T-helper 2 cell (primary cell): ENCODE data around the gene DLGAP1.
"Not testable (repeated sequence)": the region's sequence is repeated elsewhere in the genome, so short reads cannot be mapped to it uniquely, and the experiment has no call there.

Source experiments
- DNase-seq, 5 experiments: peaks; one replicate each; pipeline versions ENCODE4 v3.0.0 to v3.0.0-alpha.2; 2012 to 2022

DLGAP1 gene

GRCh38 chr18:4384932-4385331, 70.2 kb downstream of the DLGAP1 start:
- no peak for DNase-seq

GRCh38 chr18:4374564-4374963, 80.5 kb downstream of the DLGAP1 start:
- no peak for DNase-seq

DNA sequence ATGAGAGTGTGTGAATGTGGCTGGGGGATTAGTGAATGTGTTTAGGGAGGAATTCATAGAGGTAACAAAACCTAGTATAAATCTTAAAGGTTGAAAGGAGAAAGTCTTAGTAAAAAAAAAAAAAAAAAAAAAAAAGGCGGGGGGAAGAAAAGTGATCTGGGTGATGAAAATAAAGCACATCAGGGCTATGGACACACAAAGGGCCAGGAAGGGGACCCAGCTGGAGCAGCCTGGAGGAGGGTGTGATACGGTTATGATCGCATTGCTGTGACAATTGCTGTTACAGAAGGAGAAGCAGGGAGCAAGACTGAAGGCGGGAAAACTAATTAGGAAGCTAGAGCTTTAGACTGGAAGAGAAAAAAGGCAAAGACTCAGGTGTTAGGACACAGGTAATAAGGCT, 85.4 kb downstream of the DLGAP1 start:
- DNase-seq, result no peak

DNA sequence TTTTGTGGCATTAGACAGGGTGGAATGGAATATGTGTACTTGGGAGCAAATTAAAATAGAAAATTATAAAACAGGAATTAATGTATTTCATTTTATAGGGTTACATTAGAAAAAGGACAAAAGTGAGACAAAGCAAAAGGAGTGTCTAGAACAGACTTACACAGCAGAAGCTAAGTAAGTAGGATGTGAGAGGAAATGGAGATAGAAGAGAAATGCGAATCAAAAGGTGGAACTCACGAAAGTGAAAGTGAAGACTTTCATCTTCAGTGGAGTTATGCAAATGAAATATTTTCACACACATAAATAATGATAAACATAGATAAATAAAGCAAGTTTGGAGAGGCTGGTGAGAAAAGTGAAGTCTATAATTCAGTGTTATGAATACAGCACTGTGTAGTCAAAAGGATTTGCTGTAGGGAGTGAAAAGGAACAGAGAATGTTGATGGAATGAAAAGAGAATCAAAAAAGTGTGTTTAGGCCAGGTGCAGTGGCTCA, 94.8 kb downstream of the DLGAP1 start:
- no peak for DNase-seq

GRCh38 chr18:4358618-4359017, 96.5 kb downstream of the DLGAP1 start:
- DNase-seq, result no peak

GRCh38 chr18:4357579-4357978, 97.5 kb downstream of the DLGAP1 start:
- no peak for DNase-seq

DNA sequence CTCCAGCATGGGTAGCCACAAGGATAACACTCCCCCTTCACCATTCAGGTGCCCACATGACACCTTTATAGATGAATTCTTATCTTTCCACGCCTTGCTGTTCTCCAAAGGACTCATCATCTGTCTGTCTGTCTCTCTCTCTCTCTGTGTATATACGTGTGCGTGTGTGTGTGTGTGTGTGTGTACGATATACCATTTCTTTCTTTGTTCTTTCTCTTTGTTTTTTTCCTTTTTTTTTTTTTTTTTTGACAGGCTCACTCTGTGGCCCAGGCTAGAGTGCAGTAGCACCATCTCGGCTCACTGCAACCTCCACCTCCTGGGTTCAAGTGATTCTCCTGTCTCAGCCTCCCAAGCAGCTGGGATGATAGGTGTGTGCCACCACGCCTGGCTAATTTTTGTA, 98.2 kb downstream of the DLGAP1 start:
- DNase-seq, result no peak

DNA sequence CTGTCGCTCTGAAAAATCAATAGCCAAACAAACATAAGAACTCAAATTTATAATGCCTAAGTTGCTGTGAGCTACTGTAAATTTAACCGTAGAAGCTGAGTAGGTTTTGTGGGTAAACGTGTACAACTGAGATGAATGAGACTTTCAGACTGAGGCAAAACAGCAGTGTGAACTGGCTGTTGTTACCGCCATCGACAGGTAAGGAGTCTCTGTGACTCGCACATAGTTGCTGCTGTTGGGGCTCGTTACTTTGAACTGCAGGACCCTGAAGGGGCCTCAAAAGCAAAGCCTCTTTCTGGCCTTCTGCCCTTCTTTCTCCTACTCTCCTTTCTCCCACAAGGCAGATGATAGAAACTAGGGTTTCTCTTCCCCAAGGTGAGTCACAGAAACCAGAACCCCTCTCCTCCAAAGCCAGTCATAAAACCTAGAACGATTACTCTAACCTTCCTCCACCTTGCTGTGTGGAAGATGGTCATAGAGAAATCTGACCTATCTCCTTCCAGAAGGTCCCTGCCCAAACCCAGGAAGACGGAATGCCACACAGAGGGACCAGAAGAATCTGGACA, 101.2 kb downstream of the DLGAP1 start:
- DNase-seq, result no peak

GRCh38 chr18:4352746-4353551, 102.2 kb downstream of the DLGAP1 start:
- DNase-seq, result no peak

GRCh38 chr18:4351005-4351404, 104.1 kb downstream of the DLGAP1 start:
- no peak for DNase-seq

- DNase-seq, result no peak
Measured at GRCh38 chr18:4335386-4335785, 119.7 kb downstream of the DLGAP1 start.

DNA sequence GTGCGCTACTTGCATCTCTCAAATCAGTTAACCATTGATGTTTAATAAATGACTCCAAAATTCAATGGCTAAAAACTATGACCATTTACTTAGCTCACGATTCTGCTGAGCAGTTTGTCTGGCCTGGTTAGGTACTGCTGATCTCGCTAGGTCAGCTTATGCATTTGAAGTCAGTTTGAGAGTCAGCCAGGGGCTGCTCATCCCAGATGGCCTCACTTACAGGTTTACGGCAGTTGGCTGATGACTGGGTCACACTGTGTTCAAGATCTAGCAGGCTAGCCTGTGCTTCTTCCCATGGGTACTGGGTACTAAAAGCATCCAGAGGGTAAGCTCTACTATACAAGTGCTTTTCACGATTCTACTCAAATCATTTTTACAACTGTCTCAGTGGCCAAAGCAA, 122.1 kb downstream of the DLGAP1 start:
- DNase-seq, result no peak

GRCh38 chr18:4319738-4320677, 135.1 kb downstream of the DLGAP1 start:
- no peak for DNase-seq

GRCh38 chr18:4318311-4318710, 136.8 kb downstream of the DLGAP1 start:
- DNase-seq, result no peak

GRCh38 chr18:4311945-4312344, 143.2 kb downstream of the DLGAP1 start:
- not testable (repeated sequence) for DNase-seq

DNA sequence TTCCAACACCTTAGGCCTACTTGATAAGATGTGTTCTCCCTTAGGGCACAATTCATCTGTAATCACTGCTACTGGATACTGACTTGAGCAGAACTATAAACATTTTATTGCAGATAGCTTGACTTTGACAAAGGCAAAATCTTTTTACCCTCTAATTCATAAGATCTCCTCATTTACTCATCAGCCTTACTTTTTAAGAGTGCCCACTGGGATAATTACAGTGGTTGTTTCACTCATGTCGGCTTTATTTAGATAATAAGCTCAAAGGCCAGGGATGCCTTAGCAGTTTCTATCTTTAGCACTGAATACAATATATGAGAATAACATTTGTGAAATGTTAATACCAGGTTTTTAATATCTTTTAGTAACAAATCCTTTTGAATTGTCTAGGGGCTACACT, 144.0 kb downstream of the DLGAP1 start:
- no peak for DNase-seq

- DNase-seq, result no peak
Measured at GRCh38 chr18:4309227-4309626, 145.9 kb downstream of the DLGAP1 start.

GRCh38 chr18:4308576-4308975, 146.5 kb downstream of the DLGAP1 start:
- no peak for DNase-seq

DNA sequence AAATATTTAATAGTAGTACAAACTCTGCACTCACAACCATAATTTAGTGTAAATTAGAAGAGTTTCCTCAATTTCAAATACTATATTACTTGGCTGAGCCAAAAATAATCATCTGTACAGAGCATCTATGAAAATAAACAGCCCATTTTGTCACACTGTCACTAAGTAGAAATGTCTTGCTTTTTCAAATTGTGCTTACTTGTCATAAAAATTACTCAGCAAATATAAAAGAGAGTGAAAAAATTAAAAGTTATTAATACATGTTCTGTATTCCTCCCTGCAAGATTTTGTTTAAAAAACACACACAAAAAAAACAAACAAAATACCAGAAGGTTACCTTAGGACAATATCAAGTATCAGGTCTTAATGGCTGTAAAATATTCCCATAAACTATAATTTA, 155.7 kb downstream of the DLGAP1 start:
- no peak for DNase-seq

GRCh38 chr18:4293337-4293736, 161.8 kb downstream of the DLGAP1 start:
- no peak for DNase-seq

GRCh38 chr18:4292696-4293095, 162.4 kb downstream of the DLGAP1 start:
- DNase-seq, result no peak

- not testable (repeated sequence) for DNase-seq
Measured at GRCh38 chr18:4287340-4287739, 167.8 kb downstream of the DLGAP1 start.

DNA sequence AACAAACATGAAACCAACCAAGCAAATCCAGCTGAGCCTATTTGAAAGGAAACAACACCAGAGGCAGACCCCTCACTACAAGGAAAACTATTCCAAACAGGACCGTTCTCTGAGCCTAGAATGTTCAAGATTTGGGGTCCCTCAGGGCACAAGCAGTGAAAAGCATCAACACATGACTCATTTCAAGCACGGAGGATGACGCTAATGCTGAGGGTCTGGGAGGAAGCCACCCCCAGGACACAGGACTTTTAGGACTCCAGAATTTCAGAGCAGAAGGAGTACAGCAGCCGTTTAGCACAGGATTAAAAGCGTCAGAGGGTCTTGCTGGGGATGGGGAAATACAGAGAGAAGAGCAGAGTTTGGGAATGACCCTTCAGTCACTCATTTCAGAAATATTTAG, 168.9 kb downstream of the DLGAP1 start:
- DNase-seq, result no peak
